Loucy (cell line): ENCODE data around the gene INSL6.
A peak's percentile ranks its signal among the peaks of the same experiment; 100 is the strongest.

ENCODE experiments used
- H2AFZ ChIP-seq: fragments of 200-600 bp; sonication (generic); 2 replicates; pipeline ENCODE4 v1.6.0; 2016; ENCODE audit warnings: antibody characterized with exemption, mild to moderate bottlenecking, low read length, moderate library complexity
- H3F3A ChIP-seq: fragments of 200-600 bp; 2 replicates; pipeline ENCODE4 v1.6.0; 2016; ENCODE audit warnings: antibody characterized with exemption, low read depth, mild to moderate bottlenecking
- H3K27me3 ChIP-seq: fragments of 200-600 bp; sonication (generic); 2 replicates; pipeline ENCODE4 v1.6.1; 2014; ENCODE audit warnings: low read length, mild to moderate bottlenecking; ENCODE audit not compliant: insufficient read depth, poor library complexity, severe bottlenecking
- H3K36me3 ChIP-seq: fragments of 200-600 bp; sonication (generic); 2 replicates; pipeline ENCODE4 v1.6.1; 2016; ENCODE audit warnings: low read length; ENCODE audit not compliant: insufficient read depth
- H3K4me1 ChIP-seq: fragments of 200-600 bp; sonication (generic); 2 replicates; pipeline ENCODE4 v1.5.1; 2014; ENCODE audit warnings: low read length, mild to moderate bottlenecking; ENCODE audit not compliant: insufficient read depth, poor library complexity, severe bottlenecking
- H3K4me2 ChIP-seq: fragments of 200-600 bp; sonication (generic); 2 replicates; pipeline ENCODE4 v1.6.0; 2014; ENCODE audit warnings: antibody characterized with exemption, low read length, low read depth, mild to moderate bottlenecking; ENCODE audit not compliant: poor library complexity, severe bottlenecking
- H3K4me3 ChIP-seq: fragments of 200-600 bp; sonication (generic); 2 replicates; pipeline ENCODE4 v1.5.1; 2014; ENCODE audit warnings: low read length, mild to moderate bottlenecking, mixed read lengths; ENCODE audit not compliant: poor library complexity, severe bottlenecking
- H3K79me2 ChIP-seq: fragments of 200-600 bp; sonication (generic); 2 replicates; pipeline ENCODE4 v1.6.1; 2014; ENCODE audit warnings: low read length; ENCODE audit not compliant: insufficient read depth
- H3K9ac ChIP-seq: fragments of 200-600 bp; sonication (generic); 2 replicates; pipeline ENCODE4 v1.6.0; 2014; ENCODE audit warnings: mild to moderate bottlenecking, low read depth, low read length, moderate library complexity; ENCODE audit not compliant: poor library complexity, severe bottlenecking
- H3K9me2 ChIP-seq: fragments of 200-600 bp; sonication (generic); replicated peaks from 2 replicates; pipeline ENCODE4 v1.6.1; 2016; ENCODE audit warnings: low read depth, low read length, mixed read lengths
- H3K9me3 ChIP-seq: fragments of 200-600 bp; sonication (generic); 2 replicates; pipeline ENCODE4 v1.6.1; 2014; ENCODE audit warnings: mild to moderate bottlenecking, antibody characterized with exemption, low read length, low read depth; ENCODE audit not compliant: insufficient read depth
- H4K20me1 ChIP-seq: fragments of 200-600 bp; sonication (generic); 2 replicates; pipeline ENCODE4 v1.6.0; 2014; ENCODE audit warnings: antibody characterized with exemption, low read length, mild to moderate bottlenecking; ENCODE audit not compliant: insufficient read depth, poor library complexity, severe bottlenecking
- EZH2phosphoT487 ChIP-seq: fragments of 200-600 bp; IDR thresholded peaks from 2 replicates; pipeline ENCODE4 v1.6.1; 2018; ENCODE audit warnings: antibody characterized with exemption, mild to moderate bottlenecking, moderate library complexity, borderline replicate concordance
- TF ChIP-seq, protein P1 (sequence below): fragments of 200-600 bp; sonication (generic); conservative IDR thresholded peaks from 2 replicates; pipeline ENCODE4 v1.5.1; 2014; ENCODE audit warnings: mild to moderate bottlenecking, antibody characterized with exemption, low read length

INSL6 gene

DNA sequence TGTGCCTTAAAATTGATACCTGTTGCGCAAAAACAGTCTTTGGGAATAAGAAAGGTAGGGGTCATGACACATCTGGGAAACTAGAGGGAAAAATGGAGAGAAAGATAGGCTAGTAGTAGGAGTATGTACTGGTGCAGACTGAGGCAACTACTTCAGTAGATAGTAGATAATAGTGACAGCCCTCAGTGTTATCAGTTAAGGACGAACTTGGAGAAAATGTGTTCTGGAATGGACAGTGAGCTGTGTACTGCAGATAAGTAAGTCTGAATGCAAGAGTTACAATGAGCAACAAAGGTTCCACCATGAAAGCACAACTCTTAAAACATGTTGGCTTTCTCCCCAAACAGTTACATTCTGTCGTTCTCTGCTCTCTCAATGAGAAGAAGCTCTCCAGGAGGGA lies 6.5 kb upstream of the INSL6 start:
- H3K4me1 ChIP-seq, result peaks cover 1% of the 10 kb centered on the region
- H3K9ac ChIP-seq, result no peak overlapping the region
- no peaks in the 10 kb centered on the region for H3K36me3 ChIP-seq
- H3K9me3 ChIP-seq, result no peaks in the 10 kb centered on the region
- no peak for TF ChIP-seq EZH2phosphoT487
- TF ChIP-seq, protein P1, sequence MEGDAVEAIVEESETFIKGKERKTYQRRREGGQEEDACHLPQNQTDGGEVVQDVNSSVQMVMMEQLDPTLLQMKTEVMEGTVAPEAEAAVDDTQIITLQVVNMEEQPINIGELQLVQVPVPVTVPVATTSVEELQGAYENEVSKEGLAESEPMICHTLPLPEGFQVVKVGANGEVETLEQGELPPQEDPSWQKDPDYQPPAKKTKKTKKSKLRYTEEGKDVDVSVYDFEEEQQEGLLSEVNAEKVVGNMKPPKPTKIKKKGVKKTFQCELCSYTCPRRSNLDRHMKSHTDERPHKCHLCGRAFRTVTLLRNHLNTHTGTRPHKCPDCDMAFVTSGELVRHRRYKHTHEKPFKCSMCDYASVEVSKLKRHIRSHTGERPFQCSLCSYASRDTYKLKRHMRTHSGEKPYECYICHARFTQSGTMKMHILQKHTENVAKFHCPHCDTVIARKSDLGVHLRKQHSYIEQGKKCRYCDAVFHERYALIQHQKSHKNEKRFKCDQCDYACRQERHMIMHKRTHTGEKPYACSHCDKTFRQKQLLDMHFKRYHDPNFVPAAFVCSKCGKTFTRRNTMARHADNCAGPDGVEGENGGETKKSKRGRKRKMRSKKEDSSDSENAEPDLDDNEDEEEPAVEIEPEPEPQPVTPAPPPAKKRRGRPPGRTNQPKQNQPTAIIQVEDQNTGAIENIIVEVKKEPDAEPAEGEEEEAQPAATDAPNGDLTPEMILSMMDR, result no peak
- no peaks in the 10 kb centered on the region for H3F3A ChIP-seq
- no peak overlapping the region for H3K4me3 ChIP-seq
- H4K20me1 ChIP-seq, result no peaks in the 10 kb centered on the region
- no peaks in the 10 kb centered on the region for H3K9me2 ChIP-seq
- H3K79me2 ChIP-seq, result no peaks in the 10 kb centered on the region
- no peak overlapping the region for H2AFZ ChIP-seq
- H3K27me3 ChIP-seq, result no peaks in the 10 kb centered on the region
- H3K4me2 ChIP-seq, result no peak overlapping the region

DNA sequence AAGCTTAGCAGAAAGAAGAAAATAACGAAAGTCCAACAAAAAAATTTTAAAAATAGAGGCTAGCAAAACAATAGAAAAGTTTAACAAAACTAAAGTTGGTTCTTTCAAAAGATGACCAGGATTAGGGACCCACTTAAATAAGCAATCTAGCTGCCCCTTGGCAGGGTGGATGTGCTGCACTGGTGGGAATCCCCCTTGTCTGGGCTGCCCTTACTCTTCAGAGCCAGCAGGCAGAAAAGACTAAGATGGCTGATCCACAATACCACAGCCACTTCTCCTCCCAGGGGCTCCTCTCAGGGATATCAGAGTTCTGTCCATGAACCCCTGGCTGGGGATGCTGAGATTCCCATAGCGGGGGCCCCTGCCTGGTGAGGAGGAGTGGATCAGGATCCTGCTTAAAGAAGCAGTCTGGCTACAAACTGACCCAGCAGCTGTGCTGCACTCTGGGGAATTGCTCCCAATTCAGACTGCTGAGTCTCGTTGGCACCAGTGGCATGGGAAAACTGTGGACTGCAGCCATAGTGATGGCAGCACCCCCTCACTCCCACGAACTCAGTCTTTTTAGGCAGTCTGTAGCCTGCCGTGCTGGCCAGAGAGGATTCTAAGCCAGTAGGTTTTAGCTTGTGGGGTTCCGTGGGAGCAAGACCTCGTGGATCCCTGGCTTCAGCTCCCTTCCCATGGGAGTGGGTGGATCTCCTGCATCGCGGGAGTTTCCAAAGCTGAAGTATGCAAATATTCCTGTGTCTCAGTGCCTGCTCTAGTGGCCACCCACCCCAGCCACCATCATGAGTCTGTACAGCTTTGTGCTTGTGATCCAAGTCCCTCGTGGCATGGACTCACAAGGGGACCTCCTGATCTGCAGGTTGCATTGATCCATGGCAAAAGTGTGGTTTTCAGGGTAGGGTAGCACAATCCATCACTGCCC lies 2.9 kb upstream of the INSL6 start:
- Histone ChIP-seq H3K79me2 (no peaks in the 10 kb centered on the region), H2AFZ (peak overlapping the region; percentile 45; the same call in 1 of the 2 replicates), H3F3A (no peaks in the 10 kb centered on the region), H3K4me1 (peaks cover 13% of the 10 kb centered on the region), H3K4me2 (no peak overlapping the region), H3K36me3 (no peaks in the 10 kb centered on the region), H3K9ac (no peak overlapping the region), H4K20me1 (no peaks in the 10 kb centered on the region), H3K9me3 (no peaks in the 10 kb centered on the region), H3K4me3 (no peak overlapping the region), H3K27me3 (no peaks in the 10 kb centered on the region), H3K9me2 (no peaks in the 10 kb centered on the region)
- TF ChIP-seq, protein P1, result no peak
- no peak for TF ChIP-seq EZH2phosphoT487

DNA sequence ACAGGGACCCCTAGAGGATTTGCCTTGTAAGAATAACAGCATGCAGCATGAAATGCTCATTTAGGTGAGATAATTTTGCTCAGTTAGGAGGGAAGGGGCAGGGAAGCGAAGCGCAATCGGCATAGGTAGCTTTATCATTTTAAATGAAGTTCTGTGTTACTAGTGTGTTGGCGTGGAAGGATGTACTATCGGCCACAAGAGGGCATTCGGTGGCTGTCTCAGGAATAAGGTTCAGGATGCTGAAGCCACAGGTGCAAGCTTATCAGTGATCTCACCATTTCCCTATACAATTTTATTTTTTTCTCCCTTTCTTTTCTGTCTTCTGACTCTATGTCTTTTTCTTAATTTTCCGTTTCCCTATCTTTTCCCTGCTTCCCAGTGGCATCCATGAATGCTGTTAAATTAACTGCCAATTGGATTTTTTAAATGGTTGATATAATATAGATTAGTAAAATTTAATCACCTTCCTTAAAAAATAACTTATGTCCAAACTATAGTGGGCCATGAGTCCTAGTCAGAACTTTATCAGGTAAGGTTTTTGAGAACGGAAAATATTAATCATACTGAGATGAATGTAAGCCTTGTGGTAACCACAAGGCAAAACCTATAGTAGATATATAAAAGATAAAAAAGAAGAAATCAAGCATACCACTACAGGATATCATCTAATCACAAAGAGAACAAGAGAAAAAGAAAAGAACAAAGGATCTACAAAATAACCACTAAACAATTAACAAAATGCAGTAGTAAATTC lies 1.2 kb upstream of the INSL6 start:
- H3F3A ChIP-seq, result no peaks in the 10 kb centered on the region
- no peaks in the 10 kb centered on the region for H3K36me3 ChIP-seq
- no peaks in the 10 kb centered on the region for H3K79me2 ChIP-seq
- H4K20me1 ChIP-seq, result no peaks in the 10 kb centered on the region
- H2AFZ ChIP-seq, result no peak overlapping the region
- H3K9me3 ChIP-seq, result no peaks in the 10 kb centered on the region
- H3K4me2 ChIP-seq, result no peak overlapping the region
- H3K4me1 ChIP-seq, result peaks cover 16% of the 10 kb centered on the region
- no peaks in the 10 kb centered on the region for H3K27me3 ChIP-seq
- H3K9me2 ChIP-seq, result no peaks in the 10 kb centered on the region
- H3K9ac ChIP-seq, result no peak overlapping the region
- H3K4me3 ChIP-seq, result no peak overlapping the region
- TF ChIP-seq, protein P1, result peak; percentile 88
- TF ChIP-seq EZH2phosphoT487, result no peak
